B cell (primary cell): ENCODE results near the gene TRAPPC14. TPM values are rescaled to one million over a fixed set of nuclear protein-coding genes. Genes with fewer than 3 reads are reported as not detected.
A peak's percentile ranks its signal among the peaks of the same experiment; 100 is the strongest.

Source experiments
- ATAC-seq: fragments of 200-7000 bp; cut with Tn5 transposase; one replicate; pipeline ENCODE4 v1.10.0; 2021; ENCODE audit warnings: low read depth, mild to moderate bottlenecking, moderate number of reproducible peaks, moderate library complexity
- CTCF ChIA-PET: fragments of 350-600 bp; sonication (Branson Sonifier 250); formaldehyde crosslinking; loops from one replicate; lab custom pipeline; 2021; ENCODE audit warnings: antibody characterized with exemption, inconsistent platforms; lab: Charles Lee
- POLR2A ChIA-PET: fragments of 350-600 bp; sonication (Branson Sonifier 250); formaldehyde crosslinking; loops from one replicate; lab custom pipeline; 2021; ENCODE audit warnings: antibody characterized with exemption; lab: Charles Lee
- DNase-seq: peaks from one replicate; pipeline ENCODE4 v3.0.0; 2013
- H2AFZ ChIP-seq: 2 replicates; pipeline ENCODE4 v1.6.1; 2012; ENCODE audit warnings: mild to moderate bottlenecking, low read depth, low read length; ENCODE audit not compliant: insufficient read depth, poor library complexity, severe bottlenecking
- H3K27ac ChIP-seq, 2 donors: 1 replicate in 1 of 2; 2 replicates in 1 of 2; pipeline ENCODE4 v1.5.1; 2012 to 2013; ENCODE audit warnings: low read length in 2 of 2, mild to moderate bottlenecking in 2 of 2, moderate library complexity in 1 of 2
- H3K27me3 ChIP-seq, 4 experiments: fragments of 200-600 bp in 1 of 4; sonication (generic) in 1 of 4; replicated peaks in 1 of 4; 1 replicate in 2 of 4; 2 replicates in 2 of 4; pipeline versions ENCODE4 v1.6.1 to v1.7.0; 2013 to 2016; ENCODE audit warnings: low read length in 3 of 4, mild to moderate bottlenecking in 2 of 4, mixed read lengths in 1 of 4, moderate library complexity in 1 of 4; ENCODE audit not compliant: insufficient read depth in 4 of 4, control insufficient read depth in 3 of 4; ENCODE audit errors: control extremely low read depth in 1 of 4
- H3K36me3 ChIP-seq, 2 experiments: replicated peaks in 1 of 2; 1 replicate in 1 of 2; 2 replicates in 1 of 2; pipeline versions ENCODE4 v1.6.1 to v1.7.1; 2013; ENCODE audit warnings: low read length in 1 of 2; ENCODE audit not compliant: insufficient read depth in 2 of 2, control insufficient read depth in 1 of 2; ENCODE audit errors: control extremely low read depth in 1 of 2, extremely low read depth in 1 of 2
- H3K4me1 ChIP-seq, 2 donors: fragments of 200-600 bp in 1 of 2; sonication (generic) in 1 of 2; 1 replicate in 1 of 2; 2 replicates in 1 of 2; pipeline versions ENCODE4 v1.5.1 to v1.6.1; 2013 to 2017; ENCODE audit warnings: low read length in 2 of 2; ENCODE audit not compliant: control insufficient read depth in 2 of 2, insufficient read depth in 2 of 2
- H3K4me2 ChIP-seq: replicated peaks from 2 replicates; pipeline ENCODE3; 2012; ENCODE audit warnings: mild to moderate bottlenecking, low read depth, low read length; ENCODE audit not compliant: poor library complexity, severe bottlenecking
- H3K4me3 ChIP-seq, 5 experiments: fragments of 200-600 bp in 1 of 5; sonication (generic) in 1 of 5; 1 replicate in 3 of 5; 2 replicates in 2 of 5; pipeline versions ENCODE4 v1.5.1 to v1.7.0; 2011 to 2016; ENCODE audit warnings: low read length in 4 of 5, mild to moderate bottlenecking in 4 of 5, low read depth in 2 of 5, control low read depth in 1 of 5, moderate library complexity in 1 of 5; ENCODE audit not compliant: insufficient read depth in 1 of 5; ENCODE audit errors: control extremely low read depth in 1 of 5, extremely low read depth in 1 of 5
- H3K79me2 ChIP-seq: fragments of 200-600 bp; sonication (generic); one replicate; pipeline ENCODE4 v1.6.0; 2016; ENCODE audit warnings: low read length; ENCODE audit not compliant: control insufficient read depth, insufficient read depth
- H3K9ac ChIP-seq: fragments of 200-600 bp; sonication (generic); 2 replicates; pipeline ENCODE4 v1.6.1; 2017; ENCODE audit warnings: mild to moderate bottlenecking, low read length, moderate library complexity
- H3K9me3 ChIP-seq, 3 donors: one replicate each; pipeline versions ENCODE4 v1.6.1 to v1.7.1; 2013; ENCODE audit warnings: low read length in 2 of 3; ENCODE audit not compliant: control insufficient read depth in 2 of 3, insufficient read depth in 1 of 3; ENCODE audit errors: control extremely low read depth in 1 of 3
- H4K20me1 ChIP-seq: 2 replicates; pipeline ENCODE4 v1.6.0; 2012; ENCODE audit warnings: mild to moderate bottlenecking, low read length; ENCODE audit not compliant: insufficient read depth, control insufficient read depth, poor library complexity, severe bottlenecking
- H3K27ac Mint-ChIP-seq: one replicate; pipeline ENCODE4 v1.8.0; 2021; ENCODE audit warnings: mixed read lengths
- H3K27me3 Mint-ChIP-seq: one replicate; pipeline ENCODE4 v1.8.0; 2021; ENCODE audit warnings: mixed read lengths
- H3K4me1 Mint-ChIP-seq: one replicate; pipeline ENCODE4 v1.8.0; 2021; ENCODE audit warnings: mixed read lengths
- H3K4me3 Mint-ChIP-seq: one replicate; pipeline ENCODE4 v1.8.0; 2021; ENCODE audit warnings: mixed read lengths
- H3K9me3 Mint-ChIP-seq: one replicate; pipeline ENCODE4 v1.8.0; 2022; ENCODE audit warnings: mixed read lengths; ENCODE audit not compliant: insufficient read depth
- EZH2 ChIP-seq: IDR thresholded peaks from 2 replicates; pipeline ENCODE4 v1.6.1; 2012; ENCODE audit warnings: borderline replicate concordance, low read depth, mild to moderate bottlenecking, moderate library complexity, low read length; ENCODE audit not compliant: insufficient read depth, poor library complexity, severe bottlenecking
- WGBS: methylation state at CpG from one replicate; pipeline ENCODE4 v1.1.5; 2013; ENCODE audit warnings: missing lambda C conversion rate; ENCODE audit not compliant: insufficient coverage; 5-methylcytosine and 5-hydroxymethylcytosine counted together
- intact Hi-C: fragments of 100-400 bp; cut with micrococcal nuclease; formaldehyde crosslinking; loops from one replicate; pipeline ENCODE4 v1.10.0; 2022
- polyA plus RNA-seq: library from polyadenylated mRNA; depleted of rRNA; stranded (reverse); fragments of >200 nt; gene quantifications from 2 replicates; pipeline ENCODE4 v1.2.3, GENCODE V29; 2012
- total RNA-seq, 2 donors: library from RNA; stranded (reverse); fragments of 120-200 nt in 1 of 2; gene quantifications; 1 replicate in 1 of 2; 2 replicates in 1 of 2; pipeline versions ENCODE4 v1.2.3 to v1.2.4, GENCODE V29; 2013 to 2022
- TF ChIP-seq, protein P1 (sequence below): fragments of 200-600 bp; IDR thresholded peaks from one replicate; pipeline ENCODE4 v1.8.0; 2022; ENCODE audit warnings: antibody characterized with exemption, mild to moderate bottlenecking

Gene TRAPPC14
- total and polyA plus RNA-seq, 2 donors (not counting 1 experiment from before 2014, with no cell fraction given): 64.8 to 71.2 TPM

DNA sequence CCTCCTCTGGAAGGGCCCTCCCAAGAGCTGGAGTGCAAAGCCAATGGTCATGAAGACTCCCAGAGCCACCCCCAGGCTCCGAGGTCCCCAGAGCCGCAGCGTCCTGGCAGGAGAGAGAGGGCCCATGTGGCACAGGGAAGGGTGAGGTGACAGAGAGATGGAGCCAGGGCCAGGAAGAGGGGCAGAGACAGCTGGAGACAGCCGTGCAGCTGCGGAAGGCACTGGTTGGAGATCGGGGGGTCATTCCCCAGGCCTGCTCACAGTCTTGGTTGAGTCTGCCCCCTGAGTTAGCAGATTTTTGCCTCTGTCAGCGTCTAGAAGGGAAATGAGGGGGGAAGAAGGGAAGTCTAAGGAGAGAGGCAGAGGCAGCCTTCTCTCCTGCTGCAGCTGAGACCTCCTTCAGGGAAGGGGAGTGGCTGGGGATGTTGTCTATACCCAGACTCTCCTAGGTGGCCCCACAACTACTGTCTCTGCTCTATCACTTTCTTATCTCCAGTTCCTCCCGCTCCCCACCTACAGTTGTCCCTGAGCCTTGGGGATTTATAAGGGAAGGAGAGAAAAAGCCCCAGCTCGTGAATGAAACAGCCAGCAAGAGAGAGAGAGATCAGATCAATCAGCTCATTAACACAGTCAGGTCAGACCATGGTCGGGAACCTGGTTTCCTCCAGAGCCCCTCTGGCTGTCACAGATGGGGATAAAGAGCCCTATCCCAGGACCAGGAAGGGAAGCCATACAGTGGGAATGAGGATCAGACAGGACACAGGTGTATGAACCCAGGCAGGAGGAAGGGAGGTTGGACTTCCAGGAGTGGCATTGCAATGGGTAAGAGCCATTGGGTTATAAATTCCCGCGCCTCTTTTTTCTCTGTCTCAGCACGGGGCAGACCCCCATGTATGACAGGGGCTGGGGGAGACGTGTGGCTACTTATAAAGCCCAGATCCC is 8.7 kb upstream of the TRAPPC14 start:
- no peaks in the 10 kb centered on the region for H3K9me3 Mint-ChIP-seq
- Histone ChIP-seq H3K79me2 (no peaks in the 10 kb centered on the region), H3K27me3 (peaks cover 0 to 58% (median 37%) of the 10 kb centered on the region in 4 experiments), H4K20me1 (peaks cover 5% of the 10 kb centered on the region), H3K9ac (no peak overlapping the region), H3K4me2 (peak overlapping the region; percentile 65), H3K9me3 (peaks cover 0 to 7% (median 0%) of the 10 kb centered on the region in 3 donors), H2AFZ (peak overlapping the region; percentile 29), H3K27ac (no peak overlapping the region), H3K36me3 (no peaks in the 10 kb centered on the region), H3K4me1 (peaks cover 39 to 47% of the 10 kb centered on the region in 2 donors), H3K4me3 (no peak overlapping the region)
- DNase-seq (peak; percentile 20), ATAC-seq (no peak)
- ChIA-PET CTCF (interaction anchor here (0.9 to 3.2 kb wide), 5 partner anchors 8 to 34 kb away, joined by 3 to 12 read pairs (median 3); partner anchors contain the start of gene TRAPPC14), POLR2A (interaction anchor here (0.6 to 1.6 kb wide), 4 partner anchors 9 to 302 kb away, joined by 3 to 6 read pairs (median 3); partner anchors contain the start of genes GPC2 and LAMTOR4)
- WGBS: 21% methylated on average over 9 of the region's 14 CpGs
- intact Hi-C loops: no loop called here
- H3K4me3 Mint-ChIP-seq: peak overlapping the region; percentile 76
- H3K4me1 Mint-ChIP-seq: peaks cover 42% of the 10 kb centered on the region
- H3K27ac Mint-ChIP-seq: no peak overlapping the region
- H3K27me3 Mint-ChIP-seq: peaks cover 52% of the 10 kb centered on the region
- peak; percentile 47 for TF ChIP-seq EZH2
- TF ChIP-seq, protein P1, sequence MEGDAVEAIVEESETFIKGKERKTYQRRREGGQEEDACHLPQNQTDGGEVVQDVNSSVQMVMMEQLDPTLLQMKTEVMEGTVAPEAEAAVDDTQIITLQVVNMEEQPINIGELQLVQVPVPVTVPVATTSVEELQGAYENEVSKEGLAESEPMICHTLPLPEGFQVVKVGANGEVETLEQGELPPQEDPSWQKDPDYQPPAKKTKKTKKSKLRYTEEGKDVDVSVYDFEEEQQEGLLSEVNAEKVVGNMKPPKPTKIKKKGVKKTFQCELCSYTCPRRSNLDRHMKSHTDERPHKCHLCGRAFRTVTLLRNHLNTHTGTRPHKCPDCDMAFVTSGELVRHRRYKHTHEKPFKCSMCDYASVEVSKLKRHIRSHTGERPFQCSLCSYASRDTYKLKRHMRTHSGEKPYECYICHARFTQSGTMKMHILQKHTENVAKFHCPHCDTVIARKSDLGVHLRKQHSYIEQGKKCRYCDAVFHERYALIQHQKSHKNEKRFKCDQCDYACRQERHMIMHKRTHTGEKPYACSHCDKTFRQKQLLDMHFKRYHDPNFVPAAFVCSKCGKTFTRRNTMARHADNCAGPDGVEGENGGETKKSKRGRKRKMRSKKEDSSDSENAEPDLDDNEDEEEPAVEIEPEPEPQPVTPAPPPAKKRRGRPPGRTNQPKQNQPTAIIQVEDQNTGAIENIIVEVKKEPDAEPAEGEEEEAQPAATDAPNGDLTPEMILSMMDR: no peak
